Measurements from ENCODE around the gene TYK2. TPM values are rescaled to one million over a fixed set of nuclear protein-coding genes. Genes with fewer than 3 reads are reported as not detected.
"Not testable (repeated sequence)": the region's sequence is repeated elsewhere in the genome, so short reads cannot be mapped to it uniquely, and the experiment has no call there.

TYK2 gene
- total RNA-seq, 3 donors from 2014 or later, result 104 to 142 (median 123) TPM

- H3K9me3 ChIP-seq, result no peaks in the 10 kb centered on the region
- no peak for TF ChIP-seq CTCF (IDR thresholded peaks at IDR 0.05)
- peaks cover 8% of the 10 kb centered on the region for H3K4me1 ChIP-seq (ENCODE audit: low read depth)
- intact Hi-C loops (cut with DNase I, micrococcal nuclease), result no loop called here
- no peak for DNase-seq
- H3K36me3 ChIP-seq (ENCODE audit: low read depth), result no peaks in the 10 kb centered on the region
- ATAC-seq, result no peak
- H3K4me3 ChIP-seq, result no peak overlapping the region
Measured at GRCh38 chr19:10378124-10378523, 2.2 kb downstream of the TYK2 start.

GRCh38 chr19:10377140-10377640, 3.2 kb downstream of the TYK2 start:
- H3K4me3 ChIP-seq; H3K9me3 ChIP-seq; DNase-seq; intact Hi-C loops (cut with DNase I, micrococcal nuclease); H3K4me1 ChIP-seq (ENCODE audit: low read depth); H3K36me3 ChIP-seq (ENCODE audit: low read depth); ATAC-seq: not testable (repeated sequence)

DNA sequence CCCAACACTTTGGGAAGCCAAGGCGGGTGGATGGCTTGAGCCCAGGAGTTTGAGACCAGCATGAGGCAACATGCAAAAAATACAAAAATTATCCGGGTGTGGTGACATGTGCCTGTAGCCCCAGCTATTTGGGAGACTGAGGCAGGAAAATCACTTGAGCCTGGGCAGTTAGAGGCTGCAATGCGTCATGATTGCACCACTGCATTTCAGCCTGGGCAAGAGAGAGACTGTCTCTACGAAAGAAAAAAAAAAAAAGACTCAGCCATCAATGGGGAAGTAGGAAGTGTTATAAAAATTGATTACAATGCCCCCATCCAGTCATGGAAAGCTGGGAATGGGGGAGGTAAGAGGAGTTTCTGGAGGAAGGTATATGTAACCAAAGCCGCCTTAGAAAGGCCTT, 5.4 kb downstream of the TYK2 start:
- TF ChIP-seq CTCF (IDR thresholded peaks at IDR 0.05), result no peak
- H3K4me3 ChIP-seq, result no peak overlapping the region
- H3K9me3 ChIP-seq, result no peaks in the 10 kb centered on the region
- intact Hi-C loops (cut with DNase I, micrococcal nuclease), result no loop called here
- ATAC-seq (no peak), DNase-seq (no peak)
- peaks cover 8% of the 10 kb centered on the region for H3K4me1 ChIP-seq (ENCODE audit: low read depth)
- H3K36me3 ChIP-seq (ENCODE audit: low read depth), result no peaks in the 10 kb centered on the region

GRCh38 chr19:10372690-10373089, 7.7 kb downstream of the TYK2 start:
- no peak for ATAC-seq
- Histone ChIP-seq H3K4me3 (no peak overlapping the region), H3K4me1 (ENCODE audit: low read depth) (no peaks in the 10 kb centered on the region), H3K9me3 (no peaks in the 10 kb centered on the region), H3K36me3 (ENCODE audit: low read depth) (no peaks in the 10 kb centered on the region)
- peak in 1 of 3 donors; percentile 37 for DNase-seq
- TF ChIP-seq CTCF (IDR thresholded peaks at IDR 0.05), result no peak
- intact Hi-C loops (cut with DNase I, micrococcal nuclease), result no loop called here

DNA sequence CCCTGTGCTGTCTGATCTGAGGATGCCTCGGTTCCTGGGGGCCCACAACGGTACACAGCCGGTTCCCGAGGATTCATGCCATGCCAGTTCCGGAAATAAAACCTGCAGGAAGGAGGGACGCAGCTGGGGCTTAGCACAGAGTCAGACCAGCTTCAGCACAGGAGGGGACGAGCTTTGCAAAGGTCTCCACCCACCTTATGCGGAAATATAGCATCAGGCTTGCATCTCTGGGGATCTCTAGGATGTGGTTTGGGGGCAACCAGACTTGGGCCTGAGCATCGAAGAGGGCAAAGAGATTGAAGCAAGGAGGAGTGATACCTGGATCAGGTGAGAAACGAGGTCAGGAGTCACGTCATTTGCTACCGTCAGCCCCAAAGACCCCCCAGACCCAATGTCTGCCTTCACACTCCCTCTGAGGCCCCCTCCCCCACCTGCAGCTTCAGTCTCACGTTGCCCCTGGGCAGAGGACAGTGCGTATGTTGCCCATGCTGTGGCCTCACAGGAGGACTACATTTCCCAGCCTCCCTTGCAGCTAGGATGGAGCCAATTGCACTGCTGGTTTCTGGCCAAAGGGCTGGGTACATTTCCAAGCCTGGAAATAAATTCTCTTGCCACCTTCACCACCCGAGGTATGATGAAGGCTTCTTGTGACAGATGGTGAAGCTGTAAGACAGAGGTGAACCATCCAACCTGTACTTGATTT, 12.1 kb downstream of the TYK2 start:
- intact Hi-C loops (cut with DNase I, micrococcal nuclease), result no loop called here
- no peak for TF ChIP-seq CTCF (IDR thresholded peaks at IDR 0.05)
- DNase-seq (no peak), ATAC-seq (no peak)
- Histone ChIP-seq H3K4me3 (no peak overlapping the region), H3K9me3 (no peaks in the 10 kb centered on the region), H3K36me3 (ENCODE audit: low read depth) (no peaks in the 10 kb centered on the region), H3K4me1 (ENCODE audit: low read depth) (no peaks in the 10 kb centered on the region)

- H3K4me1 ChIP-seq (ENCODE audit: low read depth); H3K36me3 ChIP-seq (ENCODE audit: low read depth); H3K9me3 ChIP-seq; intact Hi-C loops (cut with DNase I, micrococcal nuclease); DNase-seq; ATAC-seq; H3K4me3 ChIP-seq: not testable (repeated sequence)
Measured at GRCh38 chr19:10366950-10367512, 13.3 kb downstream of the TYK2 start.
